ENCODE data around the gene AVPR1B. TPM values are rescaled to one million over a fixed set of nuclear protein-coding genes. Genes with fewer than 3 reads are reported as not detected.
"Not testable (repeated sequence)": the region's sequence is repeated elsewhere in the genome, so short reads cannot be mapped to it uniquely, and the experiment has no call there.

Gene AVPR1B
- total RNA-seq, 1 experiment from 2014 or later, result not detected

- H3K9me3 ChIP-seq (ENCODE audit: control insufficient read depth, insufficient read depth, low read depth, low read length); H3K36me3 ChIP-seq (ENCODE audit: control insufficient read depth, insufficient read depth, low read length); DNase-seq (ENCODE audit: low read depth, low spot score); ATAC-seq; H3K4me3 ChIP-seq (ENCODE audit: low read depth in 2 of 2, low read length in 2 of 2); H3K4me1 ChIP-seq (ENCODE audit: control insufficient read depth, insufficient read depth, low read length); BruUV-seq (replicated peaks); CTCF ChIA-PET; intact Hi-C loops (cut with micrococcal nuclease; ENCODE audit: unreplicated experiment); POLR2A ChIA-PET; in situ Hi-C loops (cut with HindIII; ENCODE audit: low pct_unique_long_range_greater_than_20kb, low sequenced_read_pairs); H3K27ac ChIP-seq (ENCODE audit: low read length); H3K27me3 ChIP-seq (ENCODE audit: control insufficient read depth, insufficient read depth, low read length): not testable (repeated sequence)
Measured at GRCh38 chr1:206064001-206064400, 53.2 kb downstream of the AVPR1B start.

- ATAC-seq (no peak), DNase-seq (ENCODE audit: low read depth, low spot score) (no peak)
- H3K4me1 ChIP-seq (ENCODE audit: control insufficient read depth, insufficient read depth, low read length), result no peaks in the 10 kb centered on the region
- BruUV-seq (replicated peaks), result no TSS peak
- ChIA-PET POLR2A (no interaction called here), CTCF (no interaction called here)
- H3K36me3 ChIP-seq (ENCODE audit: control insufficient read depth, insufficient read depth, low read length), result no peaks in the 10 kb centered on the region
- H3K4me3 ChIP-seq (ENCODE audit: low read depth in 2 of 2, low read length in 2 of 2), result no peak overlapping the region
- intact Hi-C loops (cut with micrococcal nuclease; ENCODE audit: unreplicated experiment), result no loop called here
- no peaks in the 10 kb centered on the region for H3K9me3 ChIP-seq (ENCODE audit: control insufficient read depth, insufficient read depth, low read depth, low read length)
- no peak overlapping the region for H3K27ac ChIP-seq (ENCODE audit: low read length)
- no peak for TF ChIP-seq CTCF (IDR thresholded peaks at IDR 0.05)
- TF ChIP-seq SIN3A (IDR thresholded peaks at IDR 0.05; ENCODE audit: borderline replicate concordance, insufficient read depth, low read depth, low read length), result no peak
- in situ Hi-C loops (cut with HindIII; ENCODE audit: low pct_unique_long_range_greater_than_20kb, low sequenced_read_pairs), result no loop called here
- H3K27me3 ChIP-seq (ENCODE audit: control insufficient read depth, insufficient read depth, low read length), result no peaks in the 10 kb centered on the region
Measured at GRCh38 chr1:206062464-206062863, 54.7 kb downstream of the AVPR1B start.

- intact Hi-C loops (cut with micrococcal nuclease; ENCODE audit: unreplicated experiment), result no loop called here
- DNase-seq (ENCODE audit: low read depth, low spot score) (no peak), ATAC-seq (no peak)
- no peaks in the 10 kb centered on the region for H3K36me3 ChIP-seq (ENCODE audit: control insufficient read depth, insufficient read depth, low read length)
- H3K4me1 ChIP-seq (ENCODE audit: control insufficient read depth, insufficient read depth, low read length), result no peaks in the 10 kb centered on the region
- H3K27ac ChIP-seq (ENCODE audit: low read length), result no peak overlapping the region
- ChIA-PET POLR2A (no interaction called here), CTCF (no interaction called here)
- no peak overlapping the region for H3K4me3 ChIP-seq (ENCODE audit: low read depth in 2 of 2, low read length in 2 of 2)
- H3K27me3 ChIP-seq (ENCODE audit: control insufficient read depth, insufficient read depth, low read length), result no peaks in the 10 kb centered on the region
- in situ Hi-C loops (cut with HindIII; ENCODE audit: low pct_unique_long_range_greater_than_20kb, low sequenced_read_pairs), result no loop called here
- no peak for TF ChIP-seq POLR2AphosphoS5 (IDR thresholded peaks at IDR 0.05; ENCODE audit: low read depth, low read length)
- no peak for TF ChIP-seq SIN3A (IDR thresholded peaks at IDR 0.05; ENCODE audit: borderline replicate concordance, insufficient read depth, low read depth, low read length)
- TF ChIP-seq REST (IDR thresholded peaks at IDR 0.05; ENCODE audit: insufficient read depth in 1 of 2, low read depth in 2 of 2, low read length in 1 of 2), result no peak
- no peak for TF ChIP-seq TCF7L2 (IDR thresholded peaks at IDR 0.05; ENCODE audit: low read depth, low read length)
- TF ChIP-seq CTCF (IDR thresholded peaks at IDR 0.05), result no peak
- no peaks in the 10 kb centered on the region for H3K9me3 ChIP-seq (ENCODE audit: control insufficient read depth, insufficient read depth, low read depth, low read length)
- no TSS peak for BruUV-seq (replicated peaks)
Measured at GRCh38 chr1:206060844-206061243, 56.3 kb downstream of the AVPR1B start.

Other genes with a start within 250 kb of the AVPR1B start
- not detected for gene SLC26A9, start 173.9 kb downstream of the AVPR1B start, total RNA-seq (2021; ENCODE audit: unreplicated experiment)
- gene RAB7B, start 114.0 kb downstream of the AVPR1B start, total RNA-seq (2021; ENCODE audit: unreplicated experiment), result 0.05 TPM
- gene CTSE, start 93.5 kb downstream of the AVPR1B start, total RNA-seq (2021; ENCODE audit: unreplicated experiment), result not detected
- not detected for gene RHEX, start 64.2 kb downstream of the AVPR1B start, total RNA-seq (2021; ENCODE audit: unreplicated experiment)
- 29.2 TPM for gene FAM72A, start 85.5 kb upstream of the AVPR1B start, total RNA-seq (2021; ENCODE audit: unreplicated experiment)
- gene SRGAP2, start 86.2 kb upstream of the AVPR1B start, total RNA-seq (2021; ENCODE audit: unreplicated experiment), result 75.0 TPM